Cerebellar cortex (tissue), 1 donor: ENCODE measurements around the gene FAM114A2.

Experiments
- DNase-seq: peaks from one replicate; pipeline ENCODE4 v3.0.0-alpha.2; 2015; ENCODE audit warnings: low spot score

Gene FAM114A2

DNA sequence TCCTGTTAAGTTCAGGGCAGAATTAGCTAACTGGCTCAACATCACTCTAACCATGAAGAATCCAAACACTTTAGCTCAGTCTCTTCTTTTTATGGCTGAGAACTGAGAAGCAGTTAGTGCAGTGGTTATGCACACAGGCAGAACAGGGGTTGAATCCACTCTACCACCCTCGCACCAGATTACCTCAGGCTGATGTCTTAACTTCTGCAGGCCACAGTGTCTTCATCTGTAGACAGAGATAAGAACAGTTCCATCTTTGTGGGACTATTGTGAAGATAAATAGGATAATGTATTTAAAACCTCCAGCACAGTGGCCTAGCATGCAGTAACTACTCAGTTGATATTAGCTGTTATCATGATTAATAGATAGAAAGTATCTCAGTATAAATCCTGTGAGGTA, 54.8 kb downstream of the FAM114A2 start:
- no peak for DNase-seq

DNA sequence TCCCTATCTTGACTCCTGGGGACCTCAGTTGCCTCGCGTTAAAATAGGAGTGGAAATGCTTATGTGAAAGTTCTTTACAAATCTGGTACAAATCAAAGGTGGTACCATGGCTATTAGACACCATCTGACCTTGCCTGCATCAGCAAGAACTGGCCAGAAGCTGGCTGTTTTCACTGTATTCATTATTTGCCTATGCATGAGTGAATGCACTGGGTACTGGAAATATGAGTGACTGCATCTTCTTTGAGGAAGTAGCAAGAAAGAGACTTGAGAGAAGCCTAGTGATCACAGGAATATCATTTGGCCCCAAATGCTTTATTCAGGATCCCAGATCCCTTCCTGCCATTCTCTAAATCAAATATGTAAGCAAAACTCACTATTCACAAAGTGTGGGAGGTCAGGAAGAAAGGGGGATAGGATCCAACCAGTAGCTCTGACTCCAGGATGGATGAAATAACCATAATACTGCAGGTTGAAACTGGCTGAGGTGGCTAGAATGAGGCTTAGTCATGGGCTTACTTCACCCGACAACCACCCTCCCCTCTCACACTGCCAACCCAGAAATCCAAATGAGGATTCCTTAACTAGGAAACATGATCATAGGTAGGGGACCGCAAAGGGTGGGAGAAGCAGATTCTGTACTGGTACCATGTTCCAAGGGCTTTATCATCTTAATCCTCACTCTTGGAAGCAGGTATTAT, 56.7 kb downstream of the FAM114A2 start:
- DNase-seq, result no peak

DNA sequence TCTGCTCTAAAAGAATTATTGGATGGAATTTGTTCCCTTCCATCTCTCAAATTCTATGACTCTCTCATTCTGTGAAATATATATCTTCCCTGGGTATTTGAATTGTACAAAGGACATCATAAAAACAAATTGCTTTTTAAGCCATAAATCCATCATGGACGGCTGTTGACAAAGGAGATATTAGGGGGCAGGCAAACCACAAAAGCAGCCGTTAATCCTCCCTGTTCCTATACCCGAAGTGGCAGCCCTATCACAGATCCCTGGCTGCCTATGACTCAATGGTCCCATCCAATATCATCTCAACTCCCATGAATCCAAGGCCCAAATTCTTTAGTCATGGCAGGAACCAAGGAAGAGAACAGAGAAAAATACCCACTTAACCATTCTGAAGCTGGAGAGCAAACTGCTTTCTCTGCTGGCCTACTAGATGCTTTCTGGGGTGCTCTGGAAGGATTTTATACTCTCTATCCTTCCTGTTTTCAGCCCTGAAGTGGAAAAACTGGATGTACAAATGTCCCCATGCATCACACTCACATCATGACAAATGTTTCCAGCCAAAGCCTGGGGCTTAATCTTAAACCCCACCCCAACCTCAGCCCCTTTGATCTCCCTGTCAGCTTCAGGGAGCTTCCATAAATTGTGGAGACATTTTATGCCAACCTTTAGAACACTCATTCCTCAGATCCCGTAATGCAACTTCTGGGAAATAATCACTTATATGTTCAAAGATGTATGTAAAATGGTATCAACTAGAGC, 59.5 kb downstream of the FAM114A2 start:
- DNase-seq, result no peak

DNA sequence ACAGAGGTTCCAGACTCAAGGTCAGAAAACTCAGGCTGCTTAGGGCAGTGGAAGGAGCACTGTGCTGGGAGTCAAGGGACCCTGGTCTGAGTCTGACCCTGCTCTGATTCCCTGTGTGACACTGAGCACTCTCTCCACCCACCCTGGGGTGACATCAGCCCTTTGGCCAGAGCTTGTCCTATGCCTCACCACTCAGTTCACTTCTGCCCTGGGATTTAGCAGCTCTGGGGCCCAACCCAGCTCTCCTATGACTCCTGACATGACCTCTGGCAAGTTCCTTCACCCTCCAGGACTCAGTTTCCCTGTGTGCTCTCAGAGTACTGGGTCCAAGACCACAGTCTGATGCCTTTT, 63.9 kb downstream of the FAM114A2 start:
- no peak for DNase-seq

DNA sequence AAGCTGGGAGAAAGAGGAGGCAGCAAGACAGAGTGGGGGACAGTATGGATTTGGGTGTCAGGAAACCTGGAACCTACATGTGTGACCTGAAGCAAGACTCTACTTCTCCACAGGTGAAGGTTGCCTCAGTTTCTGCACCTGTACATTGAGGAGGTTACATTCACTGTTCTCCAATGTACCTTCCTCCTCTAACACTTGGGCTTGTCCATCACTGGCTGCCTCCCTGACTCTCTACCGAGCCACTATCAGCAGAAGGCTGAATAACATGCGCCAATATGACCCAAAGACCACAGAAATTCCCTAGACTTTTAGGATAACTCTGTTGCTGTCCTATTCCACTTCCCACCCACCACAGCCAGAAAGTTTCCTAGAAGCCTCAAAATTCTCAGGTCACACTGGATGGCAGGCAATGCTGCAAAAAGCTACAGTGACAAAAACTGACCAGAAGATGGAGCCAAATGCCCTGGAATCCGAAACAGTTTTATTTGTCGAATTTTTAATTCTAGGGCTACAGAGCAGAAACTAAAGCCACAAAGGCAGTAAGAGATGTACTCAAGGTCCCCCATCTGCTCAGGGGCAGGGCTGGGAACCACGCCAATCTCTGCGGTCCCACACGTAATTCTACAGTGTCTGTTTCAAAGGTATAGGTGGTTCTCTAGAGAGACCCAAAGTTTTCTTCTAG, 64.4 kb downstream of the FAM114A2 start:
- peak; percentile 64 for DNase-seq

DNA sequence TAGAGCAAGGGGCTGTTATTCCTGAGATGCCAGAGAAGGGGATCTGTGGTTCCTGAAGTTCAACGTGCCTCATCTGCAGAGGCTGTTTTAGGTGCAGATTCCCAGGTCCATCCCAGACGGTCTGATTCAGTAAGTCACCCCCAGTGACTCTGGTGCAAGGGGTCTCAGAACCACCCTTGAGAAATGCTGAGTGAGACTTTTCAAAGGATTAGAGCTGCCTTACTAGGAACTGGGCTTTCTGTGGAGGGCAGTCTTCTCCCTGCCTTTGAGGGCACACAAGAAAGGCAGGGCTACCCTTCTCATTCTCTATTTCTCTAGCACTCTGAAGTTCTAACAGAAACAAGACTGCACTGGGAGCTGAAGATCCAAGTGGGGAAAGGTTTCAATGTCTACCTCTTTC, 66.5 kb downstream of the FAM114A2 start:
- DNase-seq, result no peak

DNA sequence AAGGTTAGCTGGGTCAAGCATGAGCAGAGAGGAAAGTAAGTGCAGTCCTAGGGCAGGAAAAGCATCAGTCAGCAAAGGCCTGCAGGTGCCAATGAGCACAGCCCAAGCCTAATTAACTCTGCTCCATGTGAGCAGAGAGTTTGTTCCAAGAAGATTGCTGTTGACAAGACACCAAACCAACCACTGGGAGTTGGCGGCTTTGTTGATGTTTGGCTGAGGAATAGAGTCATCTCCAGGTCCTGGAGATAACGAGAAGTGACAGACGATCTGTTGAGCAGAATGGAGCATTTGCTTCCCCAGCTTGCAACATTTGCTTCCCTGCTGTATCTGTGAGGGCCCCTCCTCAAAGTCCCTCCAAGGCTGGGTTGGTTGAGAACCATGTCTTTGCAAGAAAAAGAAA, 68.2 kb downstream of the FAM114A2 start:
- DNase-seq, result peak; percentile 99

DNA sequence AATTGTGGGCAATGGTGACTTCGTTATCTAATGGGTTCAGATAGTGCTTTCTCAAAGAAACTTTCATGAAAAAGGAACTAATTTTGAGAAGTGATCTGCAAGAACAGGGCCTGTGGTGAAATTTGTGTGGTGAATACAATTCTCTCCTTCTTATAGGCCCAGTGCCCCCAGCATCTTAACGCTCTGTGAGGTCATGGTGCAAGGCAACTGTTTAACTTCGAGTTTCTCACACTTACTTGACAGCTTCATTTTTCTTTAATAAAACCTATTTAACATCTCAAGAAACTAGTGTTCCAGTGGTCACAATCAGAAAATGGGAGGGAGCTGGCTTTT, 69.2 kb downstream of the FAM114A2 start:
- DNase-seq, result no peak

DNA sequence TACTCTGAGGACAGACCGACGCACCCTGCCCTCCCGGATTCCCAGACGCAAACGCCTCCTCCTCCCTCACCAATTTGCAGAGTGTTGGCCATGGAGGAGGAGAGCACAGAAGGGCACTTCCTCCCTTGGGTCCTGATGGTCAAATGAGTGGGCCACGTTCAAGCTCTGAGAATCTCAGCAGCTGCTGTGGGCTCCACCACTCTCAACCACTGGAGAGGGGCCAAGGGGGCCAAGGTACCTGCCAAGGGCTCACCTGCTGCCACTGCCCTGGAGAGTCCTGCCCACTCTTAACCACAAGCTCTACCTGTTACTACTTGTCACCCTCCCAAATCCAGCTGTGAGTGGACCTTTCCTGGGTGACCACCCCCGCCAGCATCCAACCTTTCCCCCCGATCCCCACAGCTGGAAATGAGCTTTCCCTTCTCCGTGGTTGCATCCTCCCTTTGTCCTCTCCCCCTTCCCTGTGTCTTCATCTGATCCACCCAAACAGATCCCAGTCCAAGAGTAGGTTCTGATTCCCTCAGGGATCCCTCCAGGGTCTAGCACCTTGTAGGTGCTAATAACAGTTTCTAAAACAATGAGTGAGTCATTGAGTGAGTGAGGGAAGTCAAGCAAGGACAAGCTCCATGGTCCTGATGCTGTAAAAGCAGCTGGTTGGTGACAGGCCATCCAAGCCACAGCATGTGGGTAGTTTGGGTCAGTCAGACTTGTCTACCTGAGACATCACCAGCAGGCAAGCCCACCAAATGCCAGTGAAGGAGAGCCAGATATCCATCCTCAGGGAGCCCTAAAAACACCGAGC, 69.7 kb downstream of the FAM114A2 start:
- no peak for DNase-seq

DNA sequence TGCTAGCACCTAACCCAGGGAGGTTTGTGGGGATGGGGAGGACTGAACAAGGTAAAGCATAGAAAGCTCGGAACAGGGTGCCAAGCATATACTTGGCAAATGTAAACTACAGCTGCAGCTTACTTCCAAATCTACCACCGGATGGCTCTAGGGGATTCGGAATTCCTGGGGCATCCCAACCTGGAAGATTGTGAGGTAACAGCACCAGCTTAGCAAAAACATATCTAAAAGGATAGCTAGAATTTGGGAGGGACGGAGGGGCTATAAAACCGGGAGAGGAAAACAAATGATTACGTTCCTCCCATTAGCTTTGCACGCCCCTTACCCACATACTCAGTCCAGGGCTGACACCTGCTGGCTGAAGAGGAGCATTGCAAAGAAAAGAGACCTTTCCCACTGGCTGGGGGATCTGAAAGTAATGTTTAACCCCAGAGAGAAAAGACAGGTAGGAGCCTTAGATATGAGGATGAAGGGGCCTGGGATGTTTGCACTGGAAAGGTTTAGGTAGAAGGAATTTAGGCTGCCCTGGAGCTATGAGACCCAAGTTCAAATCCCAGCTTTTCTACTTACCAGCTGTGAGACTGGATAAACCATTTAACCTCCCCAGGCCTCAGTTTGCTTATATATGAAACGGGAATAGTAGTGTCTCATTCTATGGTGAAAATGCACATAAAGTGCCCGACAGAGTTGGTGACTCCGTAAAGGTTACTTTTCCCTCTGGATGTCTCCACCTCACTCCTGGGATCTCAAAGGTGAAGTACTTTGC, 73.6 kb downstream of the FAM114A2 start:
- DNase-seq, result peak; percentile 77

DNA sequence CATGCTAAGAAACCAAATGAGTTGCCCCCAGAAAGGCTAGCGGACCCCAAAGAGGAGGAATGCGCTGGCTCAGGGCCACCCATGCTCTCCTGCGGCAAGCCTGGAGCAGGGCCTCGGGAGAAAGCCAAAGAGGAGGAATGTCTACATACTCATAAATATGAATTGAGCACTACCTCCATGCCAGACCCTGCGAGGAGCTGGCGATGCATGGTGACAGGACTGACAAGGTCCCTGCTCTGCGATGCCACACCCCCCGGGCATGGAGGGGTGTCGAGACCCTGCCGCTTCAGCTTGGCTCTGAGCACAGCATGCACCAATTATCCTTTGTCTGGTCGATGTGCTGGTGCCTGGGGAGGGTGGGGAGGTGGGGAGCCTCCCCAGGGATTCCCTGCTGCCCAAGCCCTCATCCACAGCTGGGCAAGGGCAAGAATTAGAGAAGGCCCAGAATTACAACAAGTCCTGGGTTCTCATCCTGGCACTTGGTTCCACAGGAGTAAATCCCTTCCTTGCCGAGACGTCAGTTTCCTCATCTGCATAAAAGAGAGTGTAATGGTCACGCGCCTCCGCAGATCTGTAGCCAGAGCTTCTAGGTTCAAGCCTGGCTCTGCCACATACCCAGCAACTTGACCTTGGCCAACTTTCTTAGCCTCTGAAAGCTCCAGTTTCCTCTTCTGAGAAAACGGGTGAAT, 74.4 kb downstream of the FAM114A2 start:
- DNase-seq, result no peak

DNA sequence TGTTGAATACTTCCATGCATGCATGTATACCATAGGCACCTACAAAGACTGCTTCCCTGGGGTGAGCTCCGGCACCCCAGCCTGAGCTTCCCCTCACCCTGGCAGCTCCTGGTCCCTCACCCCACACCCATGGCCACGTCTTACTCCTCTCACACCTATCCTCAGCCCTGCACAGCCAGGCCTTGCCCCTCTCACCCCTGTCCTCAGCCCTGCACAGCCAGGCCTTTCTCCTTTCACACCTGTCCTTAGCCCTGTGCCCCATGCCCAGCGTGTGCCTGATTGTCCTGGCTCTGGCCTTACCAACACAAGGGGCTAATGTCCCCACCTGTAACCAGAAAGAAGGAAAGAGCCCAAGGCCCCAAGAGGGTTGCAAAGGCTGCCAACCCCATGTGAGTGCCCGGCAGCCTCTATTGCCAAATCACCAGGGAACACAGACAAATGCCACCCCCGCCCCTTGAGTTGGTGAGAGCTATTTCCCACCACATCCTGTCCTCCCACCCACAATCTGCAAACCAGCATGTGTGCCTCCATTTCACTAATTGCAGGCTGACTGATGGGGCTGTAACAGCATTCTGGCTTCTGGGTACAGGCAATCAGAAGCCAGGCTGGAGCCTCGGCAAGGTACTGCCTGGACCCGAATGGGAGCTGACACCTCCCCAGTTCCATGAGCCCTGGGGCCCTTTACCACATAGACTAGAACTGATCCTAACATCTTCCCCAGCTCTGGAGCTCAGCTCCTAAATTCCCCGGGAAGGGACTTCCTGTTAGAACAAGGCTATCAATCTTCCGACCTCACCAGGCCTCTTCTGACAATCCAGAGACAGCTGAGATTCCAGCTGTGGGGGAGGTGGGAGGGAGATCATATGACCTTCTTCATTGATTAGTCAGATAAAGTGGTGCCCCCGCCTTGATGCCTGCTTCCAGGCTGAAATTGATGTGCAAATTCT, 78.2 kb downstream of the FAM114A2 start:
- no peak for DNase-seq

DNA sequence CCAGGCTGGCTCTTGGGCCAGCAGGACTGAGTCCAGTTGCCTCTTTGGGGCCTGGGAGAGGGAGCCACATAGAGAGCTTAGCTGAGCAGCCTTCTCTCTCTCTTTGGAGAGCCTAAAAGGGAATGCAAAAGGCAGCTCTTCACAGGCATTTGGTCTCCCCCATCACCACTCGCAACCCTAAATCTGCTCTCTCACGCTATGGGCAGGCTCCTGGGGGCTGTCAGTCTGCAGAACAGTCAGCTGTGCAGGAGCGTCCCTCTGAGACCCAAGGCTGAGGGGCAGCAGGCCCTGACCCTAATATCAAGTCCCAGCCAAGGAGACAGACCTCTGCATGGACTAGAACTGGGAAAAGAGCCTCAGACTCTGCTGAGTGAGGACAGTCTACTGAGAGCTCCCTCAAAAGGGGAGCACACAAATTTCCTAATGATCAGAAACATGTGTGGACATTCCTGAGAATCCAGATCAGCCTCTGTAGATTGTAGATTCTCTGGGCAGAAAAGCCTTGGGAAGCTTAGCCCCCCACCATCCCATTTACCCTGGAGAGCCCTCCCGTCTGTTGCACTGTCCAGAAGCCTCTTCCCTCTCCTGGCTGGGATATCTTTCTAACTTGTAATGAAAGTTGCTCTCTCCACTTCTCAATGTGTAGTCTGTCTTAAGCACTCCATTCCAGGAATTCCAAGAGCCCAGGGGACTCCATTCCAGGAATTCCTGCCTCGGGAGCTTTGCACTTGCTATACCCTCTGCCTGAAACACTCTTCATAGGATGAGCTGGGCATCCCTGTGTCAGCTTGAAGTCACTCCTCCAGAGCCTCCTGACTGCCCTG, 79.4 kb downstream of the FAM114A2 start:
- peak; percentile 77 for DNase-seq

DNA sequence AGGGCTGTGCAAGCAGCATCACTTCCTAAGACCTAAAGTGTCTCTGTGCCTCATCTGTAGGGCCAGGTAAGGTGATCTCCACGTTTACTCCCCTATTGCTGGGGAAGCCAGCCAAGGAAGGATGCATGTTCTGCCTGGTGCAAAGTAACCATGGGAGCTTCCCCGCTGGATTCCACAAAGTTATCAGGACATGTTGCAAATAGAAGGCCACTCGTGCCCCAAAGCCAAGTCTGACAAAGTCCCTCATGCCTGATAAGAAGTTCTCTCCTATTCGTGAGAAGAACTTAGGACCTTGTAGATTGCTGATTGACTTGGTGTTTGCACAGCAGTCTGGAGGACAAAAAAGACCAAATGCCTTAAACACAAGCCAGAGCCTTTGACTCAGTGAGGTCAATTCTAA, 81.5 kb downstream of the FAM114A2 start:
- no peak for DNase-seq

DNA sequence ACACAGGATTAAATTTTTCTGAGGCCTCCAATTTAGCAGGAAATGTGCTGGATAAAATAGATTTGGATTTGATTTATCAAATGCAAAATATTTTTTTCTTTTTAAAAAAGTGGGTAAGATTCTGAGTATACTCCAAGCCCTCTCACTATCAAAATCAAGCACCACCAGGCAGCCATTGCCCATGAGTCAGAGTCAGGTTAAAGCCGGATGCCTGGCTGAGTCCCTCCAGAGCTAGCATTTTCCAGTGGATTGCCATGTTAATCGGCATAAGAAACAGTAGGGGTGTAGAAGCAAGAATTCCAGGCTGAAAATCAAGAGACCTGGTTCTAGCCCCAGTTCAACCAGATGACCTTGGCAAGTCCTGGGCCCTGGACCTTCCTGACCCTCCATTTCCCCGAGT, 85.3 kb downstream of the FAM114A2 start:
- DNase-seq, result no peak

DNA sequence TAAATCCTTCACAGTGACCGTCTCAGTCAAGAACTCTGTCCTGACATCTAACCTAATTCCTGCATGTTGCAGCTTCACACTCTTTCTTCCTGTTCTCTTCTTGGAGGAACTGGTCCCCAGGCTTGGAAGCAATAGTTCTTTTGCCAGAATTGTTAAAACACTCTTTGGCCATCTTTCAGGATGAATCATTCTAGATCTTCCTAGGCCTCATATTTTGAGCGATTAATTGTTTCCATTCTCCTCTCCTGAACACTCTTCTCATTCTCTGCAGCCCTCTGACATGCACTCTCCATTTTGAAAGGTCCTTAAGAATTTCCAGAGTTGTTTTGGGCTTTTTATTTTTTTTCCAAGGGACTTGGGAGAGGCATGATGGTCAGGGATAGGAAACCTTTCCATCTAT, 85.8 kb downstream of the FAM114A2 start:
- no peak for DNase-seq

DNA sequence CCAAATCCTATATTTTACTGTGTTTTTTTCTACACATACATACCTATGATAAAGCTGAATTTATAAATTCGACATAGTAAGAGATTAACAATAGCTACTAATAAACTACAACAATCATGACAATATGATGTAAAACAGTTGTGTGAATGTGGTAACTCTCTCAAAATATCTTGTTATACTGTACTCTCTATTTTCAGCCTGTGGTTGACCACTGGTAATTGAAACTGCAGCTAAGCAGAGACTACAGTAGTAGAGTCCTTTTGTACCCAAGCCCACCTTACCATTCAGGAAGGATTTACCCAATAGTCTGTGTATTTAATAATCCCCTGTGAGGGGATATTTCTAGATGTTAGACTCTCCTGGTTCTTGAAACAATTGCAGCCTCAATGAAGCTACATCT, 86.7 kb downstream of the FAM114A2 start:
- no peak for DNase-seq

DNA sequence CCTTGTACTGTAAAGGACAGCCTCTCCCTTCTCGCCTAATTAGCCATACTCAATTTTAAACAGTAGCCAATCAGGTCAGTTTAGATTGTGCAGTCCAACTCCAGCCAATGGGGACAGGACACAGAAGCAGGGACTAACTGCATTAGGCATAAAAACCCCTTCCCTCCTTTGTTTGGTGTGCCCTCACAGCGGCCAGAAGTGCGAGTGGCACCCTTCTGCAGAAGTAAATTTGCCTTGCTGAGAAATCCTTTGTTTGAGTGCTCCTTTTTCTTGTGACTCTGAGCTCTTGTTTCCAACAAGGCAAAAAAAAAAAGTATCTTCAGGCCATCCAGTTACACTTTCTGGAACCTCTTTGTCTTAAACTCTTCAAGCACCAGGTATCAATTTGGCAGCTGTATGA, 97.4 kb downstream of the FAM114A2 start:
- DNase-seq, result no peak
